GF-D8 (cell line): ENCODE measurements around the gene ARNT2.

Experiments used
- DNase-seq: peaks from one replicate; lab custom pipeline; 2025; lab: John Stamatoyannopoulos, UW

Gene ARNT2

DNA sequence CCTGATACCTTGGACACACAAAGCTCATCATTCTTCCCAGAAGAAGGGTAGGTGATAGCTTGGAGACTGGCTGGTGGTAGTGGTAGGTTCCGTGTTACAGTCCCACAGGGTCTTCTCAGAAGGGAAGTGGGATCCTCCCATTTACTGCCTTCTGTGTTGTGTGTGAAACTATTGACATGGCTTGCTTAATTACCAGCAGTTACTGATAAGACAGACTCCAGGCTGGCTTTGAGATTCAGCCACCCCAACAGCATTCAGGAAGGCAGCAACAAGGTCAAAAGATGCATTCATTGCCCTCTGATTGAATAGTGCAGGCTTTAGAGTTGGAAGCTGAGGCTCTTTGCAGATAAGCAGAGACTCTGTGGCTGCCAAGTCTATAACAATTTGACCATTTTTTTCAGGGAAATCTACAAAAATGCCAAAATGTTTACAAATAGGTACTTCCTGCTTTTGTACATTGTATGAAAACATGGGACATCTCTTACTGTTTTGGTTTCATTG lies 7.7 kb downstream of the ARNT2 start:
- no peak for DNase-seq

DNA sequence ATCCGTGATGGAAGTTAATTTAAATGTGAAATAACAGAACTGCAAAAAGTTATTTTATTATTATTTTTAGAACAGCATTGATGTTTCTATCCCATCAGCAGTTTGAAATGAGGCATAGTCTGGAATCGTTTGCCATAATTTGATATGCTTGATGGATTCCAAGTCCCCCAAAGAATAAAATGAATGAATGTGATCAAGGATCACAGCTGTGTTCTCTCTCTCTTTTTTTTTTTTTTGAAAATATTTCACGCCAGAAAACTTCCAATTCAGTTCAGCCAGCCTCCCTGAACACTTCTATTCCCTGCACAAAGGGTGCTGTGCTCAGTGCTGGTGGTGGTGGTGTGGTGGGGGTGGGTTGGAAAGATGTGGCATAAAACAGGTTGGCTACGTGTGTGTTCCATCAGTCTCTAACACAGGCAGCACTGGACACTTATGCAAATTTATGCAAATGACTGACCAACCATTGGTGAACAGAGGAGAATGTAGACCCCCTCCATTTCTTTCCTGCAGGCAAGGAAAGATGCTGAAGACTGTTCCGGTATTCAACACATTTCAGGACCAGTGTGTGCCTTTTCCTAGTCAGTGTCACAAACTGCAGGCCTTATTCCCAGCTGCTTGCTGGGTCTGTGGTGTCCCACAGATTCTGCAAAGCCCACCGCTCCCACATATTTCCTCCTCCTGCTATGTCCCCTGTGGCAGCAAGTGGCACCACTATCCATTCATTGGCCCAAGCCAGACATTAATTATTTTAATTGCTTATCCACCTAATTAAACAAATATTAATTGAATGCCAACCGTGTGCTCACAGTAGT lies 10.6 kb downstream of the ARNT2 start:
- DNase-seq, result no peak

DNA sequence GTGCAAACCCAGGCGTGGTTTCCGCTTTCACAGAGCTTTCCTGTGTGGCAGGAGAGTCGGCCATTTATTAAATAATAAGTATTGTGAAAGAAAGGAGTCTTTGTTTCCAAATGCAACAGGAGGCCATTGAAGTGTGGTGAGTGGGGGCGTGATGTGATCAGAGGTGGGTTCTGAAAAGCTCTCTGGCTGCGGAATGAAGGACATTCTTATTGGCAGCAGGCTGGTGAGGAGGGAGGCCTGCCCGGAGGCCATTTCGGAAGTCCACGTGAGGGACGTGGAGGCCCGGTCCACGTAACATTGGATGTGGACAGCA lies 11.1 kb downstream of the ARNT2 start:
- no peak for DNase-seq

DNA sequence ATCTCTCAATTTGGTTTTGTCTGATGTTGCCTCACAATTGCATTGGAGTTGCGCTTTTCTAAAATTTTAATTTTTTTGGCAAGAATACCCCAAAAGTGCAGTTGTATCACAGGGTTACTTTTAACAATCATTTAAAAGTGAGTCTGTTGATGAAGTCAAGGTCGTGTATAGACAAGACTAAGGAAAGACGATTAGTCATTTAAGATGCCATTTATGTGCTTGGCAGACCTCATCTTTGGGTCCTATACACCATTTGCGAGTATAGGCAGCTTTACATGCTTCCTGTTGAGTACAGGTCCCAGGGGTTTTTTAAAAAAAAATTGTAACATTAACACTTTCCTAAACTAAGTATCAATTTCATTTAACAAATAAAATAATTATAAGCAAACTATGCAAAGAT lies 12.5 kb downstream of the ARNT2 start:
- no peak for DNase-seq

DNA sequence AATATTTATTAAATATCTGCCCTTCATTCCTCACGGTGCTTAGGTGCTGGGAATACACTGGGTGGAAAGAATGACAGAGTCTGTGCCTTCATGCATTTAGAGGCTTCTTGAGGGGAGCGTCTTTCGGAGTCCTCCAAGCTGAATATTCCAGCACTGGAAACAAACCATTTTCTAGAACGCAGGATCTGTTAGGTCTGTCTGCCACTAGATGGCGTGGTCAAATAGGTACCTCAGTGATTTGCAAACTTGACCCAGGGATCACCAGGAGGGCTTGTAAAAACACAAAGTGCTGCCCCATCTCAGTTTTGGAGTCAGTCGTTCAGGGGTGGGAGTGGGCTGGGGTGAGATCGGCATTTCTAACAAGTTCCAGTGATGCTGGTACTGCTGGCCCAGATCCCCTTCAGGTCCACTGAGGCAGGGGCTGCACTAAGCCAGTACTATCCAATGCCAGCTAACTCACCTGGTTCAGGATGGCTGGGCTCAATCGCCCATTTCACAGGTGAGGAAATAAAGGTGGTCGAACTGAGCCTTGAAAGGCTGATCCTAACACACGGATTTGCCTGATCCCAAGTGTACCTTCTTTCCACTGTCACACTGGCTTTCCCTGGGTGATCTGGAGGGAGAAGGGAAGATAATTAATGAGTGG lies 14.8 kb downstream of the ARNT2 start:
- DNase-seq, result no peak

DNA sequence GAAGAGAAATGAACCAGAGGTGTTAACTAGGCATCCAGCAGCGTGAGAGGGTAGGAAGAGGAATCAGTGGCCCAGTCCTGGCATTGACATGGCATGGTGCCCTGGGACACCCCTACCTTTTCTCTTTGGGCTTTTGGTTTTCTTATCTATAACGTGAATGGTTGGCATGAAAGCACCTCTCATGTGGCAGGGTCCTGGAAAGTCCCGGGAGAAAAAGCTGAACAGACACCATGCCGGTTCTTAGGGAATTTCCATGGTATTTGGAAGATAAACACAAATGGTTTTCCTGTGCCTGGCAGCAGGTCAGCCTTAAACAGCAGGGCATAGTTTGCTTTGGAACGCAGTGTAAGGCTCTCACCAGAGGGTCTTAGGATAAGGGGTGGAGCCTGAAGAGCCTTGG lies 15.4 kb downstream of the ARNT2 start:
- DNase-seq, result no peak

DNA sequence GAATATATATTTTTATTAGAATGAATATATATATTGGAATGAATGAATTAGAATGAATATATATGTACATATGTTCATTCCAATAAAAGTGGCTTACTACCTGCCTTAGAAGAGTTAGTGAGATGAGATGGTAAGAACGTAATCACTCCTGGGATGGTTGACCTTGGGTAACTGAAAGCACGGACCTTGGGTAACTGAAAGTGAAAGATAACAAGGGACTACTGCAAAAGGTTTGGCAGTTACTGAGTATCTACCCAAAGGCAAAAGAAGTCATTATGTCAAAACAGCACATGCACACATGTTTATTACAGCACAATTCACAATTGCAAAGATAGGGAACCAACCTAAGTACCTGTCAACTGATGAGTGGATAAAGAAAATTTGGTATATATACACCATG lies 16.5 kb downstream of the ARNT2 start:
- DNase-seq, result no peak

DNA sequence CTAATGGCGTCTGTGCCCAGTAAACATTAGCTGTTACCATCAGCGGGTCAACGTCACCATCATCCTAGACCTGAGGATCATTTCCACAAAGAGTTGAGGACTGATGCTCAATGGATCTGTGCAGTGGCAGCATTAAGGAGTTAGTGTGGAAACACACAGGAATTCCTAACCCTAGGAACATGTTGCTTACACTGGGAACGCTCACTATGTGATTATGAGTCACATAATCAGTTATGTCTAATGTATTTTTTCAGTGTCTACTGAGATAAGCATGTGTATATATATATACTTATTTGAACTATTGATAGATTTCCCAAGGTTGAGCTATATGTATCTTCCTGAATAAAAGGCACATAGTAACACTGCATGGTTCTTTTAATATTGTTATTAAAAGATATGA lies 19.0 kb downstream of the ARNT2 start:
- no peak for DNase-seq

DNA sequence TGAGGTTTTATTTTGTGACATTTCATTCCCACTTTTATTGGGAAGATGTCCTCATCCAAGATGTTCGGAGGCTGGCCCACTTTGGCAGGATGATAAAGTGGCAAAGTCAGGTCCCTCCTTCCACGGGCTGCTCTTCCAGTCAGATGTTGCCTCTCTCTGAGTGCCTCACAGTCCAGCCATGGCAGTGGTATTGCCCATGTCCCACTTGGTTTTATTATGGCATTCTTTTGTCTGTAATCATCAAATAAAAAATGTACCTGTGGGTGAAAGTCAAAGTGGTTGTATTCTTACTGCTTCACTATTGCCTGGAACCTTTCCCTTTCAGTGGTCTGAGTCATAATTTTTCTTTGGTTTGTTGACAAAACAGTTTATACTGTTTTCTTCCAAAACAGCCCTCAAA lies 20.2 kb downstream of the ARNT2 start:
- no peak for DNase-seq

DNA sequence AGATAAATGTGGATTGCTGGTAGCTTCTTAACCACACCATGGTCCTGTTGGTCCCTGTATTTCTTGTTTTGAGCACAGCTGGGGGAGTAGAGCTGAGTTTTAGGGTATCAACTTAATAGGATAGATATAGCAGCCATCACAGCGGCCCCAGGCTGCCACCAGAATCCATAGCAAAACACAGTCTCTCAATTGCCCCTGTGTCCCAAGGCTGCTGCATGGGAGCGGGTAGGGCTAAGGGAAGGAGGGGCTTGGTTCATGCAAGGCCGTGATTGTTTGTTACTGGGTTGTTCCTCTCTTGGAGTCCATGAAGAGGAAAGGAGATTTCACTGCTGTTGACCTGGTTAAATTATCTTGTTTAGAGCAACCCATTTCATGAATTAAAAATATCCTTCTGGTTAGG lies 22.1 kb downstream of the ARNT2 start:
- no peak for DNase-seq

DNA sequence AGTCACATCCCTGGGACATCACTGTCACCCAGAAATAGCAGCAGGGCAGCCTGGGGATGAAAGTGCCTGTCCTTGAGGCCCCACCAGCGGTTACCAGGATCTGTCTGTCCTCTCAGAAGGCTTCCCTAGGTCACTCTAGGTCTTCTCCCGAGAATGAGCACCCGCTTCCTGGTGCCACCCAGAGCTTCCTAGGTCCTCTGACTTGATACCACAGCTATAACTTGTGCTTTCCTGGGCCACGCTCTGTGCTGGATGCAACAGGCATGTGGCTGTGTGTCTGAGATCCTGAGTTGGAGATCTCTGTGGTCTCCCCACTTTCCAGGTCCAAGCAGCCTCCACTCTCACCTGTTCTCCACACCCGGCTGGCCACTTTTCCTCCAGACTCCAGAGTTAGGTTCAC lies 25.8 kb downstream of the ARNT2 start:
- no peak for DNase-seq

DNA sequence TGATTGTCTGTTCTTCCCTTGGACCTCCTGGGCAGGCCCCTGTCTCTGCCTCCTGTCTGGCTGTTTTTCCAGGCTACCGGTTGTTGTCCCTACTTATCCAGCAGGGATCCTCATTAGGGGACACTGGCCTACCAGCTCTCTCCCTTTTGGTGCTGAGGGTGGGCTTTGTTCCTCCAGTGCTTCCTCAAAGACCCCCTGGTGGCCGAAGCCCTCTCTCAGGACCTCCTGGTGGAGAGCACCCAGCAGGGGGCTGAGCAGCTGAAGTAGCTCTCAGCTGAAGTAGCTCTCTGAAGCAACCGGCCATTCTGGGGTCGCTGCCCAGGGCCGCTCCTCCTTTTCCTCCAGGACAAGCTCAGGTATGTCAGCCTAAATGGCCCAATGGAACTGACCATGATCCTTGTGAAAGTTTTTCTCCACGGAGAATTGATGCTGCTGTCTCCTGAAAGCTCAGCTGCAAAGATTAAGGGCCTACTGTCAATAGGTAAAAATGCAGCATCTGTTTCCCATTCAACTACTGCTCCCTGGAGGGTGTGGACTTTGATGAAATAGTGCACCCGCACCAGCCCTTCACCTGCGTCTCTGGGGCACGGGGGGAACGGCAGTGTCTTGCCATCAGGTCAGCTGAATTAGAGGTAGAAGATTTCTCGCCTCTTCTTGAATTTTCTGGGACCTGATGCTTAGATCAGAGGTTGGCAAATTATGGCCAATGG lies 27.6 kb downstream of the ARNT2 start:
- no peak for DNase-seq

DNA sequence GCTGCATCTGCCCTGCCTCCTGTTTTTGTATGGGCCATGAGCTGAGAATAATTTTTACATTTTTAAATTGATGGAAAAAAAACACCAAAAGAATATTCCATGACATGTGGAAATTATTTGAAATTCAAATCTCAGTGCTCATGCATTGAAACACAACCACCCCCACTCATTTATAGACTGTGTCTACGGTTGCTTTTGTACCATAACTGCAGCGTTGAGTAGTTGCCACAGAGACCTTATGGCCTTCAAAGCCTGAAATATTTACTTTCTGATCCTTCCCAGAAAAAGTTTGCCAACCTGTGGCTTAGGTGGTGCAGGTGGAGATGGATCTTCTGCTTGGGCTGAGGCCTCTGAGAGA lies 28.1 kb downstream of the ARNT2 start:
- no peak for DNase-seq

DNA sequence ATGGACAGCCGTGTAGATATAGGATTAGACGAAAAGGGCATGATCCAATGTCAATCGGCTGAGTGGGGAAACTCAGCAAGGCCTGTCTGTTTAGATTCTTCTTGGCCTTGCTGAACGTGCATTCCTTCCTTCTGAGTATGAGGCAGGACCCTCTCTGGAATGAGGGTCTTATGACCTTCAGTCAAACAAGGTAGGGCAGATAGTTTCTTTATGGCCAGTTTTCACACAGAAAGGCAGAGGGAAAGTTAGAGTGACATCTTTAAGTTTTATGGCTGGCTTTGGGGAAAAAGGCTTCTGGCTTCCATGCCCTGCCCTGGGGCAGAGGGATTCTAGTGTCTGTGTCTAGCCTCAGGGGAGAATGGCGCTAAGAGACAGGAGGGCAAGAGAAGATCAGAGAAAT lies 29.7 kb downstream of the ARNT2 start:
- DNase-seq, result no peak

DNA sequence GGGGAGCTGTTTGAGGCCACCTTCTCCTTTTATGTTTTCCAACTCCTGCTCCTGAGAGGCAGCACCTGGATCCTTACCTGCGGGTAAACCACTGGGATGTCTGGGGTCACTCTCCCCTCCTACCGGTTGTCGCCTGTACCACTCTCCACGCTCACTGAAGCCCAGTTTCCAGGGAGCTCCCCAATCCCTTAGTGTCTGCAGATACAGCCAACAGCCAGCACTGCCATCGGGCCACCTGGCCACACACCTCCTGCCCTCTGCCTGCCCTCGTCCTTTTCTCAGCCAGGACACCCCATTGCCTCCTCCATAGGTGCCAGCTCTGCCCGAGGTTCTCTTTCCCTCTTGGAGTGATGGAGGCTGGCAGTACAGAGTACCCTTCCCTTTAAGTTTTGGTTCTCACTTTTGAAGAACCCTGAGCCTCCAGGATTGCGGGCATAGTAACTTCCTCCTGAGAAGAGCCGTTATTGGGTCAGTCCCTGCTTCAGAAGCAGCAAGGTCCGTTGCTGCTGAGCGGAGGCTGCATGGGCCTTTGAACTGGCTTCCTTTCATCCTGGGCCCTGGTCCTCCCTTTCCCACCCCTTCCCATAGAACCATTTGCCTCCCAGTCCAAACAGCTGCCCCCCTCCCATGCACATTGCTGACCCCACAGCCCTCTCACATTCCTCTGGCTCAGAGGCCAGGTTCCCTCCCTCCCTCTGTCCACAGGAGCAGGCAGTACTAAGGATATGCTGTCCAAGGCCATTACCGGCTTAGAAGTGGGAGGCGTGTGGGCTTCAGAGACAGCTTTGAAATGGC lies 30.9 kb downstream of the ARNT2 start:
- no peak for DNase-seq

DNA sequence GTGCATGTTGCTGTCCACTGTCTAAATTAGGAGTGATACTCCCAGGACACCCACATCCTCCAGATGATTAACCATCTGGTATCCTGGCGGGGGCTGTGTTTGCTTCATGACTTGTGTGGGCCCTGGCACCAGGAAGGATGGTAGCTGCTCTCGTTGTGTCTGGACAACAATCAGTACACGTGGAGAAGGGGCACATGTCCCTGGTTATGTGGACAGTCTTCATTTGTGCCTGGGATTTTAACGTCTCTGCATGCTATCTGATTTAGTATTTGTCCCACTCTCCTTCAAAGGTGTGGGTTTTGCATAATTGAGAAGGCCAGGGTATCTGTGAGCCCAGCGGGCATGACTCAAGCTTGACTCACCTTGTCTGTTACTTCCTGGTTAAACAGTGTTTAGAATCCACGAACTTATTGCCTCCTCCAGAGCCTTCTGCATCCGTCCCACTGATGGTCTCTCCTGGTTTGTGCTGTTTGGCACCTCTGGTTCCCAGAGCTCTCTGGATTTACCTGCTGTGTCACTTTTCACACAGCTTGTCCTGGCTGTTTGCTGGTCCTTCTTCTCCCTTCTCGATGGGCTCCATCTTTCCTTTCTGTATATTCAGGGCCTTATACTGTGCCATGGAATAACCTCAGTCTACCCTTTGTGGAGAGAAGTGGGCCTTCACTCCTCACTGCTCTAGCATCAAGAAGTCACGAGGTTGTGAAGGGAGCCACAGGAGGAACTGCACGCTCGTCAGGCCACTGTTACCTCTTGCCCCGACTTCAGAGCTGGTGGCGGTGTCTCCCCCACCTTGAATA lies 32.5 kb downstream of the ARNT2 start:
- no peak for DNase-seq

DNA sequence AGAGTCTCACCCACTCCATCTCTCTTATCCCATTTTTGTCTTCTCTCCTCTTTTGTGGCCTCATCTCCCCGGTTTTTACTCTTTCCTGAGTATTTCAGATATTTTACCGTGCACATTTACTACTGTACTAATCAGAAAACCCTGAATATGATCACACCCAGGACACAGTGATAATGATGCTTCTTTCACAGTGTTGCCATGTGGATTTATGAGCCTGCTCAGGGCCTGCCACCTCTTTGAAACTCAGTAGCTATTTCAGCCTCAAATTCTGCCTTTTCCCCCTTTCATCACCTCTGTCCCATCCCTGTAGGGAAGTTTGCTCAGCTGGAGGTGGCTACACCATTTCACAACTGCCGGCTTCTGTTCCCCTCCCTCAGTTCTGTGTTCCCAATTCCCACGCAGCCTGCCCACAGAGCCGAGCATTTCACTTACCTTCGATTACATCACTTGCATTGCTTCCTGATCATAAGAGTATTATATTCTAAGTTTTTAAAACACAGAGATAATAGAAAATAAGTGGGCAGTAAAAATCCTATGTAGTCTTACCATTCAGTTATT lies 33.2 kb downstream of the ARNT2 start:
- no peak for DNase-seq

DNA sequence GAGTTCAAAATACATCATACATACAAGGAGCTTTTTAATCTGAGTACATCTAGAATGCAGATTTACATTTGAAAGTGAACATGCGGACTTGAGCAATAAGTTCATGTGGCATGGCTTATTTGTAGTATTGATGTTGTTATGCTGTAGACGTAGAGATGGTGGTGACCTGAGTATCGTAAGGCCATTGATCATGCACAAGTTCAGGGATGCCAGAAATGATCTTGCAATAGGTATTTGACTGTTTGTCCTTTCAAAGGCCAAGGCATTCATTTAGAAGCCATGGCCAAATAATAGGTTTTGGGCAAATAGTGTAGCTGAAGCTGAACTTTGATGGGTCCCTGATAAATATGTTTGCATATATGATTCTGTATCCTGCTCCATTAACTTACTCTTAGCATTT lies 35.0 kb downstream of the ARNT2 start:
- DNase-seq, result no peak

DNA sequence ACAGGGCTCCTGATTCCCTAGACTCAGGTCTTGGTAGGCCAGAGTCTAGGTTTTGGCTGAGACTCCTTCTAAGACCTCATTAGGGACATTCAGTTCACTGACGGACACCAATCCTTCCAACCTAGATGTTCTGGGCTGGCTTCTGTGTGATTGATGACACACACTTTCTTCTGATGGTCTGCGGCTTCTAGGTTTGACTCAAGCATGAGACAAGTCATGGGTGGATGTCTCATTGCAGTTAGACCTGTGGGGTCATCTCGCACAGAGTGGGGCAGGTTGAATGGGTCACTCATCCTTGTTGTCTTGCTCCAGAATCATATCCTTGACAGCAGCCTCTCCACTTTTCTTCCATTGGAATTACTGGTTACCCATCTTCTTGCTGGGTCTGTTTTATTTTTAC lies 35.8 kb downstream of the ARNT2 start:
- no peak for DNase-seq

DNA sequence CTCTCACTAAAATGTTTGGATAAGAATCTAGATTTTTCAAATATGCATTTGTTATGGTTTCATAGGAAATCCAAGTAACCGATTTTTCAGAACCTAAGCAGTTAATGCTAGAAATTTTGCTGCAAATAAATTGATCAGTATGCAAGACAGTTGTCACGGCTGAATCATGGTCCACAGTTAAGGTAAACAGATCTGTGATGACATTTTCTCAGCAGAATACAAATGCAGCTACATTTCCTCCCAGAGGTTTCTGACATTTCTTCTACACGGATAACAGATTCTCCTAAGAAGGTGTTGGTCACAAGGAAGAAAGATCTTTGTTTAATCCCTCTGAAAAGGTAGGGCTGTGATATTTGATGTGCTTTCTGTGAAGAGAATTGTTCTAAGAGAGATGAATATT lies 36.9 kb downstream of the ARNT2 start:
- no peak for DNase-seq

DNA sequence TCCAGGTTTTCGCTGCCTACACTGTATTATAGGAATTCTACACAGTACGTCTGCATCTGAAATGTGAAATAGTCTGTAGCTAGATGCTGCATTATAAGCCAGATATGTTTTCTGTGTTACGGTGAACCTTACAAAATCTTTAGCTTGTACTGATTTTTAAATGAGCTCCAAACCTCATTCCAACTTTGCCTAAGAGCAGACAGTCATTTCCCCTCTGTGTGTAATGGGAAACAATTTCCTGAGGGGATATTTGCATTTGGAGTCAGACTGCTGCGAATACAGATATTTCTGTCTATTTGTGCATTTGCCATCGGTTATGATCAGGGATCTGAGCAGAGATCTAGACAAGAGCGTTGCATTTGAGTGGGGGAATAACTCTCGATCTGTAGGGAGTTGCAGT lies 37.5 kb downstream of the ARNT2 start:
- DNase-seq, result no peak
